NCI-H2196 treated with DMSO at 0.1 percent for 48 hours (cell line): ENCODE results near the gene UGT1A8.

Experiments used
- DNase-seq: peaks from one replicate; lab custom pipeline; 2025; ENCODE audit not compliant: unreplicated experiment; lab: John Stamatoyannopoulos, UW

The UGT1A8 gene

GRCh38 chr2:233761040-233761769 is 143.8 kb downstream of the UGT1A8 start:
- DNase-seq: no peak

GRCh38 chr2:233764264-233764663 is 146.8 kb downstream of the UGT1A8 start:
- no peak for DNase-seq

GRCh38 chr2:233764761-233765160 is 147.3 kb downstream of the UGT1A8 start:
- DNase-seq: no peak

- DNase-seq: no peak
Observed at GRCh38 chr2:233766416-233766815, 149.0 kb downstream of the UGT1A8 start.

GRCh38 chr2:233768076-233768475 is 150.6 kb downstream of the UGT1A8 start:
- DNase-seq: no peak

- DNase-seq: no peak
Observed at GRCh38 chr2:233769260-233769659, 151.8 kb downstream of the UGT1A8 start.

- no peak for DNase-seq
Observed at GRCh38 chr2:233772153-233772552, 154.7 kb downstream of the UGT1A8 start.

GRCh38 chr2:233772583-233772982 is 155.2 kb downstream of the UGT1A8 start:
- DNase-seq: no peak

- no peak for DNase-seq
Observed at GRCh38 chr2:233773854-233774253, 156.4 kb downstream of the UGT1A8 start.

- no peak for DNase-seq
Observed at GRCh38 chr2:233775414-233775813, 158.0 kb downstream of the UGT1A8 start.

- DNase-seq: no peak
Observed at GRCh38 chr2:233778030-233778429, 160.6 kb downstream of the UGT1A8 start, which contains the start of gene MROH2A. Gene MROH2A (plus strand): TSS chr2:233778330. CDS start chr2:233779359, 1,029 bp downstream.

- no peak for DNase-seq
Observed at GRCh38 chr2:233779722-233780121, 162.3 kb downstream of the UGT1A8 start.

- no peak for DNase-seq
Observed at GRCh38 chr2:233780771-233781170, 163.3 kb downstream of the UGT1A8 start.

GRCh38 chr2:233789554-233789953 is 172.1 kb downstream of the UGT1A8 start:
- DNase-seq: no peak

- DNase-seq: no peak
Observed at GRCh38 chr2:233791151-233791882, 173.9 kb downstream of the UGT1A8 start.

- no peak for DNase-seq
Observed at GRCh38 chr2:233791883-233792329, 174.5 kb downstream of the UGT1A8 start.

GRCh38 chr2:233792720-233793119 is 175.3 kb downstream of the UGT1A8 start:
- DNase-seq: no peak

- no peak for DNase-seq
Observed at GRCh38 chr2:233793465-233794127, 176.2 kb downstream of the UGT1A8 start.

GRCh38 chr2:233794128-233794658 is 176.8 kb downstream of the UGT1A8 start:
- no peak for DNase-seq

GRCh38 chr2:233795735-233796171 is 178.3 kb downstream of the UGT1A8 start:
- no peak for DNase-seq

- no peak for DNase-seq
Observed at GRCh38 chr2:233796254-233796653, 178.8 kb downstream of the UGT1A8 start.
